ENCODE measurements around the gene VPS35L. TPM values are rescaled to one million over a fixed set of nuclear protein-coding genes. Genes with fewer than 3 reads are reported as not detected.

Gene VPS35L
- total RNA-seq, 1 experiment from 2014 or later = 51.1 TPM

DNA sequence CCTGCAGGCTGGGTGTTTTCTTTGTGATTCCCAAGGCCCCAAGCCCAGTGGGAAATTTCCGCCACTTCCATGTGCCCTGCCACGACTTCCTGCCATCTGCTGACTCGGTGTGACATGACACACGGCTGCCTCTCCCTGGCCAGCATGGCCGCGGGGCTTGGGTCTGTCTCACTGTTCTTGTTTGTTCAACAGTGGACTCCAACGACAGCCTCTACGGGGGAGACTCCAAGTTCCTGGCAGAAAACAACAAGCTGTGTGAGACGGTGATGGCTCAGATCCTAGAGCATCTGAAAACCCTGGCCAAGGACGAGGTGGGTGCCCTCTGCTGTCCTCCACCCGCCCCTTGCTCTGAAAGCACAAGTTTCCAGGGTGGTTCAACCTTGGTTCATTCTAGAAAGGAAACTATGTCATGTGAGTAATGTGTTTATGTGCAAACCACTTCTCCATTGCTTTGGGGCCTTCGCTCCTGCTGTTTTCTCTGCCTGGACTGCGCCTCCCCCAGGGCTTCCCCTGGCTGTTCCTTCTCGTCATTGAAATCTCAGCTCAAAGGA is 135.7 kb downstream of the VPS35L start:
- no peak overlapping the region for H3K4me3 ChIP-seq (ENCODE audit: low read depth, low read length, poor library complexity, severe bottlenecking)
- ChIA-PET POLR2A (ENCODE audit: low non-redundant PET) (no interaction called here), CTCF (no interaction called here)
- H3K9me3 ChIP-seq (ENCODE audit: low read depth, low read length, poor library complexity, severe bottlenecking) = no peaks in the 10 kb centered on the region
- no peak for TF ChIP-seq EZH2 (IDR thresholded peaks at IDR 0.05; ENCODE audit: borderline replicate concordance, low read depth, low read length, poor library complexity, severe bottlenecking)
- TF ChIP-seq, protein P1, sequence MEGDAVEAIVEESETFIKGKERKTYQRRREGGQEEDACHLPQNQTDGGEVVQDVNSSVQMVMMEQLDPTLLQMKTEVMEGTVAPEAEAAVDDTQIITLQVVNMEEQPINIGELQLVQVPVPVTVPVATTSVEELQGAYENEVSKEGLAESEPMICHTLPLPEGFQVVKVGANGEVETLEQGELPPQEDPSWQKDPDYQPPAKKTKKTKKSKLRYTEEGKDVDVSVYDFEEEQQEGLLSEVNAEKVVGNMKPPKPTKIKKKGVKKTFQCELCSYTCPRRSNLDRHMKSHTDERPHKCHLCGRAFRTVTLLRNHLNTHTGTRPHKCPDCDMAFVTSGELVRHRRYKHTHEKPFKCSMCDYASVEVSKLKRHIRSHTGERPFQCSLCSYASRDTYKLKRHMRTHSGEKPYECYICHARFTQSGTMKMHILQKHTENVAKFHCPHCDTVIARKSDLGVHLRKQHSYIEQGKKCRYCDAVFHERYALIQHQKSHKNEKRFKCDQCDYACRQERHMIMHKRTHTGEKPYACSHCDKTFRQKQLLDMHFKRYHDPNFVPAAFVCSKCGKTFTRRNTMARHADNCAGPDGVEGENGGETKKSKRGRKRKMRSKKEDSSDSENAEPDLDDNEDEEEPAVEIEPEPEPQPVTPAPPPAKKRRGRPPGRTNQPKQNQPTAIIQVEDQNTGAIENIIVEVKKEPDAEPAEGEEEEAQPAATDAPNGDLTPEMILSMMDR (conservative IDR thresholded peaks at IDR 0.05; ENCODE audit: low read depth, low read length) = no peak
- no TSS peak for BruUV-seq (replicated peaks)
- H3K27ac ChIP-seq (ENCODE audit: low read depth, low read length, poor library complexity, severe bottlenecking) = no peak overlapping the region
- intact Hi-C loops (cut with micrococcal nuclease; ENCODE audit: unreplicated experiment) = no loop called here
- DNase-seq (ENCODE audit: low spot score) = no peak
- H3K36me3 ChIP-seq (ENCODE audit: insufficient read depth, low read length, poor library complexity, severe bottlenecking) = no peaks in the 10 kb centered on the region
- peaks cover 1% of the 10 kb centered on the region for H3K4me1 ChIP-seq (ENCODE audit: insufficient read depth, low read length, poor library complexity, severe bottlenecking)
- no peaks in the 10 kb centered on the region for H3K27me3 ChIP-seq (replicated peaks; ENCODE audit: insufficient read depth, low read depth, low read length, poor library complexity)

DNA sequence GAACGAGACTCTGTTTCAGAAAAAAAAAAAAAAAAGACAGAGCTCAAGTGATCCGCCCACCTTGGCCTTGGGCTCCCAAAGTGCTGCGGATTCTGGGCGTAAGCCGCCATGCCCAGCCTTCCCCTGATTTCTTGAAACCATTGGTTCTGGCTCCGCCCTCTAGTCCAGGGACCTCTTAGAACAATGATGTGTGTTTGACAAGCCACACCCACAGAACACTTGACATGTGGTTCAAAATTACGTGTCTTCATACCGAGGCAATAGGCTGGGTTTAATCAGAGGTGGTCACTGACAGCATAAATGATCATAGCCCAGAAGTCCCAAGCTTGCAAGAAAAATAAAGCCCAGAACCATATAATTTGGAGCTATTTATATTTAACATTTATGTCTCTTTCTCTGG is 139.5 kb downstream of the VPS35L start:
- TF ChIP-seq, protein P1 (conservative IDR thresholded peaks at IDR 0.05; ENCODE audit: low read depth, low read length) = no peak
- no peak for TF ChIP-seq EZH2 (IDR thresholded peaks at IDR 0.05; ENCODE audit: borderline replicate concordance, low read depth, low read length, poor library complexity, severe bottlenecking)
- no peak for DNase-seq (ENCODE audit: low spot score)
- no TSS peak for BruUV-seq (replicated peaks)
- Histone ChIP-seq H3K4me1 (ENCODE audit: insufficient read depth, low read length, poor library complexity, severe bottlenecking) (peaks cover 7% of the 10 kb centered on the region), H3K27ac (ENCODE audit: low read depth, low read length, poor library complexity, severe bottlenecking) (no peak overlapping the region), H3K27me3 (replicated peaks; ENCODE audit: insufficient read depth, low read depth, low read length, poor library complexity) (no peaks in the 10 kb centered on the region), H3K9me3 (ENCODE audit: low read depth, low read length, poor library complexity, severe bottlenecking) (no peaks in the 10 kb centered on the region), H3K36me3 (ENCODE audit: insufficient read depth, low read length, poor library complexity, severe bottlenecking) (peaks cover 17% of the 10 kb centered on the region), H3K4me3 (ENCODE audit: low read depth, low read length, poor library complexity, severe bottlenecking) (no peak overlapping the region)
- CTCF ChIA-PET = no interaction called here
- intact Hi-C loops (cut with micrococcal nuclease; ENCODE audit: unreplicated experiment) = no loop called here
- POLR2A ChIA-PET (ENCODE audit: low non-redundant PET) = interaction anchor here (0.6 kb wide), 1 partner anchor 10 kb away, joined by 3 read pairs; no protein-coding TSS in a partner anchor

DNA sequence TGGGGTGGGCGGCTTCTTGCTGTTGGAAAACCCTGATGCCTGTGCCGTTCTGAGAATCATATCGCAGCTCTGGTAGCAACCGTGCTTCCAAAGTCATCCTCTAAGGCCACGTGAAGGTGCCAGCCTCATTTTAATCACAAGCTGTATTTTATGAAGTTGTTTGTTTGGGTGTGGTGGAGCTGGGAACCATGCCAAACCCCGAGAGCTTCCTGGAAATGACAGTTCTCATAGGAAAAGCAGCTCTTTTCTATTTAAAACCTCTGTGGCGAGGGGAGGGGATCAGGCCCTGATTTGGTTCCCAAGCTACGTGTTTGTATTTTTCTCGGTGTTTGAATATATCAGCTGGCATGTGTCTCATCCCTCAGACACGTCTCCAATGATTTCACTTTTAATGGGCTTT is 140.8 kb downstream of the VPS35L start:
- intact Hi-C loops (cut with micrococcal nuclease; ENCODE audit: unreplicated experiment) = loop anchor here (2.0 kb wide), 1 partner anchor 20 kb away; no protein-coding TSS in a partner anchor
- Histone ChIP-seq H3K36me3 (ENCODE audit: insufficient read depth, low read length, poor library complexity, severe bottlenecking) (peaks cover 29% of the 10 kb centered on the region), H3K4me3 (ENCODE audit: low read depth, low read length, poor library complexity, severe bottlenecking) (no peak overlapping the region), H3K9me3 (ENCODE audit: low read depth, low read length, poor library complexity, severe bottlenecking) (no peaks in the 10 kb centered on the region), H3K27ac (ENCODE audit: low read depth, low read length, poor library complexity, severe bottlenecking) (no peak overlapping the region), H3K27me3 (replicated peaks; ENCODE audit: insufficient read depth, low read depth, low read length, poor library complexity) (no peaks in the 10 kb centered on the region), H3K4me1 (ENCODE audit: insufficient read depth, low read length, poor library complexity, severe bottlenecking) (peaks cover 7% of the 10 kb centered on the region)
- POLR2A ChIA-PET (ENCODE audit: low non-redundant PET) = no interaction called here
- DNase-seq (ENCODE audit: low spot score) = peak; percentile 61
- TF ChIP-seq, protein P1 (conservative IDR thresholded peaks at IDR 0.05; ENCODE audit: low read depth, low read length) = no peak
- TF ChIP-seq EZH2 (IDR thresholded peaks at IDR 0.05; ENCODE audit: borderline replicate concordance, low read depth, low read length, poor library complexity, severe bottlenecking) = no peak
- CTCF ChIA-PET = interaction anchor here (0.9 kb wide), 1 partner anchor 190 kb away, joined by 3 read pairs; no protein-coding TSS in a partner anchor
- no TSS peak for BruUV-seq (replicated peaks)

Measured in A673 (cell line).